Measurements from ENCODE around the gene GPR42.

DNA sequence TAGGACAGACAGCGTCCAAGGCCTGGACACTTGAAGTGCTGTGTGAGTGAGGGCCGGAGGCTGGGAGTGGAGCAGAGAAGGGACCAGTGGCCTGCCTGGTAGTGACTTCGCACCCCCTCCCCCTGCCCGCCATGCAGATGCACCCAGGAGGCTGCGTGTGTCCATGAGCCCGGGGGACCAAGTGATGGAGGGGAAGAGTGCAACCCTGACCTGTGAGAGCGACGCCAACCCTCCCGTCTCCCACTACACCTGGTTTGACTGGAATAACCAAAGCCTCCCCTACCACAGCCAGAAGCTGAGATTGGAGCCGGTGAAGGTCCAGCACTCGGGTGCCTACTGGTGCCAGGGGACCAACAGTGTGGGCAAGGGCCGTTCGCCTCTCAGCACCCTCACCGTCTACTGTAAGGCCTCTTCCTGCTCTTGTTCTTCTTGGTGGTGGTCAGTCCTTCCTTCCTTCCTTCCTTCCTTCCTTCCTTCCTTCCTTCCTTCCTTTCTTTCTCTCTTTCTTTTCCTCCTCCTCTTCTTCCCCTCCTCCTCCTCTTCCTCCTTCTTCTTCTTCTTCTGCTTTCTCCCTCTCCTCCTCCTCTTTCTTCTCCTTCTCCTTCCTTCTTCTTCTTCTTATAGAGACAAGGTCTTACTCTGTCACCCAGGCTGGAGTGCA, 29.2 kb upstream of the GPR42 start:
- no peak for TF ChIP-seq CTCF (IDR thresholded peaks at IDR 0.05)
- no peak for TF ChIP-seq POLR2A (IDR thresholded peaks at IDR 0.05)

Measured in heart left ventricle (tissue), 13 donors.